ENCODE measurements around the gene CNTN5.

GRCh38 chr11:99327527-99327926 is 306.8 kb downstream of the CNTN5 start:
- TF ChIP-seq CTCF (IDR thresholded peaks at IDR 0.05 in 2 of 3, conservative IDR thresholded peaks at IDR 0.05 in 1 of 3; ENCODE audit: control insufficient read depth in 2 of 3, extremely low read depth in 1 of 3, insufficient read depth in 1 of 3, low read depth in 3 of 3, low read length in 3 of 3) = no peak
- TF ChIP-seq PBX3 (IDR thresholded peaks at IDR 0.05; ENCODE audit: insufficient replicate concordance, low read depth, low read length) = no peak
- TF ChIP-seq POLR2AphosphoS2 (IDR thresholded peaks at IDR 0.05; ENCODE audit: low read depth, low read length) = no peak
- no peak for TF ChIP-seq NFYA (IDR thresholded peaks at IDR 0.05; ENCODE audit: borderline replicate concordance, low read depth, low read length)
- TF ChIP-seq BCLAF1 (IDR thresholded peaks at IDR 0.05) = no peak
